GM12892 (cell line): ENCODE results near the gene KIF26B.

Experiments
- POLR2A ChIP-seq: IDR thresholded peaks from 2 replicates; pipeline ENCODE4 v1.6.1; 2011; ENCODE audit warnings: low read depth, low read length, control low read depth
- POLR2AphosphoS5 ChIP-seq: IDR thresholded peaks from 2 replicates; pipeline ENCODE4 v1.6.1; 2011; ENCODE audit warnings: low read depth, low read length, control low read depth
- TAF1 ChIP-seq: IDR thresholded peaks from 2 replicates; pipeline ENCODE4 v1.6.1; 2011; ENCODE audit warnings: low read depth, mild to moderate bottlenecking, control low read depth, low read length, borderline replicate concordance

DNA sequence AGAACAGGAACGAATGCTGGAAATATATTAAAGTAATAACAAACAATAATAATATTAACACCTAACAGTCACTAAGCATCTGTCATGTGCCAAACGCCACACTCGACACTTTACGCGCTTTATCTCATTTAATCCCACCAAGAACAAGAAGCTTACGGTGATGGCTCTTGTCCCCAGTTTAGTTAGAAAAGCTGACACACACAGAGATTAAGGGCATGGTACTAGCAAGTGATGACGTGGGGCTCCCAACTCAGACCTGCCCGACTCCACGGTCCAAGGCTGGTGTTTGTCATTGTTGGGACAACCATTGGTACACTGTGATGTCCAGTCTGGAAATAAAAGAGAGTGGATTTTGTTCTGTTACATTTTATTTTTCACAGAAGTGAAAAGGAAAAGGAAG lies 41.1 kb upstream of the KIF26B start:
- TF ChIP-seq POLR2AphosphoS5 (no peak), TAF1 (no peak), POLR2A (no peak)
